GM12874 (cell line): ENCODE measurements around the gene XKR7.

Source experiments
- TF ChIP-seq, protein P1 (sequence below): IDR thresholded peaks from 2 replicates; pipeline ENCODE4 v1.5.1; 2011; ENCODE audit warnings: low read depth, mild to moderate bottlenecking, control low read depth, low read length, moderate library complexity; ENCODE audit not compliant: insufficient read depth

The XKR7 gene

DNA sequence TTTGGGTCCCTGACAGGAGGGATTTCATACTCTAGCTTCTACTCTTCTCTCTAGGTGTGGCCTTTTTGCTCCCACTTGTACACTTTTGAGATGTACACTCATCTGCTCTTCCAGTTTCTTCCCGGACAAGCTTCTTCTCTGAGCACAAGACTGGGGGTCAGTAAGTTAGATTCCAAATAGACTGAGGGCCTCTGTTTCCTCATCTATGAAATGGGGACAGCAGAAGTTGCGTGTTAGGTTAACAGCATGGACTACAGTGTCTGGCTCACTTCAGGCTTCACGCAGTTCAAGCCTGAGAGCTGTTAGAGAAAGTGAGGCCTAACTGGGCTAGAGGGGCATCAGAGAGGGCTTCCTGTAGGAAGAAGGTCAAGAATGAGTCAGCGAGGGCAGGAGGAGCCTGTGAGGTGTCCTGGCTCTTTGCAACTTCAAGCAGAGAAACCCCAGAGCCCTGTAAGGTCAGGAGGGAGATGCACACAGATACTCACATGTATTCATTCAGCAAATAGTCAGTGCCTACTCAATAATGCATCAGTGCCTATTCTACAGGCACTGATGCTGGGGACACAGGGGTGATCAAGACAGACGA lies 20.6 kb downstream of the XKR7 start:
- TF ChIP-seq, protein P1, sequence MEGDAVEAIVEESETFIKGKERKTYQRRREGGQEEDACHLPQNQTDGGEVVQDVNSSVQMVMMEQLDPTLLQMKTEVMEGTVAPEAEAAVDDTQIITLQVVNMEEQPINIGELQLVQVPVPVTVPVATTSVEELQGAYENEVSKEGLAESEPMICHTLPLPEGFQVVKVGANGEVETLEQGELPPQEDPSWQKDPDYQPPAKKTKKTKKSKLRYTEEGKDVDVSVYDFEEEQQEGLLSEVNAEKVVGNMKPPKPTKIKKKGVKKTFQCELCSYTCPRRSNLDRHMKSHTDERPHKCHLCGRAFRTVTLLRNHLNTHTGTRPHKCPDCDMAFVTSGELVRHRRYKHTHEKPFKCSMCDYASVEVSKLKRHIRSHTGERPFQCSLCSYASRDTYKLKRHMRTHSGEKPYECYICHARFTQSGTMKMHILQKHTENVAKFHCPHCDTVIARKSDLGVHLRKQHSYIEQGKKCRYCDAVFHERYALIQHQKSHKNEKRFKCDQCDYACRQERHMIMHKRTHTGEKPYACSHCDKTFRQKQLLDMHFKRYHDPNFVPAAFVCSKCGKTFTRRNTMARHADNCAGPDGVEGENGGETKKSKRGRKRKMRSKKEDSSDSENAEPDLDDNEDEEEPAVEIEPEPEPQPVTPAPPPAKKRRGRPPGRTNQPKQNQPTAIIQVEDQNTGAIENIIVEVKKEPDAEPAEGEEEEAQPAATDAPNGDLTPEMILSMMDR = no peak

DNA sequence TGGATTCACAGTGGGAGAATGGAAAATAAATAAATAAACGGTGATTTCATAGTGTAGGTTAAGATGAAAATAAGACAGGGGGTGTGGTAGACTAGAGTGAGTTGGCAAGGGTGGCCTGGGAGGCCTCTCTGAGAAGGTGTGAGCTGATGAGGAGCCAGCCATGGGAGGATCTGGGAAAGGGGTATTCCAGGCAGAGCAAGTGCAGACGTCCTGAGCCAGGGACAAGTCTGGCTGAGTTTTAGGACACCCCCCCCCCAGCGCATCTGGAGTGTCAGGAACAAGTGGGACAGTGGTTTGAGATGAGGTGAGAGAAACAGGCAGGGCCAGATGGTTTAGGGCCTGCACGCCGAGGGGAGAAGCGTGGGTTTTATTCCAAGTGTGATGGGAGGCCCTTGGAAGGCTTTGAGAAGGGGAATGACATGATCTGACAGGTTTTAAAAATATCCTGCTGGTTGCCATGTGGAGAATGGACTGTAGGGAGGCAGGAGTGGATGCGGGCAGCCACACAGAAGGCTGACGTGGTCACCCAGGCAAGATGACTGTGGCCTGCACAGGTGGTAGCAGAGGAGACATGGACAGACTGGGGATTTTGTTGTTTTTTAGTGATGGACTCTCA lies 21.2 kb downstream of the XKR7 start:
- TF ChIP-seq, protein P1 = no peak

DNA sequence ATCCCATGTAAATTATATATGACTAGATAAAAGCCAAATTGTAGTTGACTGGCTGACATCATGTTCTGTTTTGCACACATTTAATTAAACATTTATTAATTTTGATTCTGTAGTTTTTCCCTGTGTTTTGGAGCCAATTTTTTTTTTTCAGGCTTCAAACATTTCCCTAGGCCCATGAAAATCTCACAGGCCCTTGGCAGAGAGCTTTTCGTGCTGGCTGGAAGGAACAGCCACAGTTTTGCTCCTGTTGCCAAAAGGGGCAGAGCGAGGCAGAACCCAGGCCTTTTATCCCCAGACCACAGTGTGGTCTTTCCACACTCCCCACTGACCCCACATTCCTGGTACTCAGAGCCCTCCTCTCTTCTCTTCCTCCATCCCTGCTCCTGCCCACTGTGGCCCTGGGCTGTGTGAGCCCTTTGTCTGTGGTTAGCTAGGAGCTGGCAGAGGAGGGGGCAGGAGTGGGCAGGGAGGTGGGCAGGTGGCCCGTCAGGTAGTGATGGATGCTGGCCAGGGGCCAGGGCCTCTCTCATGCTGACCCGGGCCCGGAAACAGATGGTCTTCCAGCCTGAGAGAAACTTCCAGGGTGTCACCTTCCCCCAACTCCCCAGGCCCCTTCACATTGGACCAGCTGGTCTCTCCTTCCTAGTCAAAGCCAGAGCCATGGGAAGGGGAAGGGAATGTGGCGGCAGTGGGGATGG lies 22.8 kb downstream of the XKR7 start:
- TF ChIP-seq, protein P1 = no peak

DNA sequence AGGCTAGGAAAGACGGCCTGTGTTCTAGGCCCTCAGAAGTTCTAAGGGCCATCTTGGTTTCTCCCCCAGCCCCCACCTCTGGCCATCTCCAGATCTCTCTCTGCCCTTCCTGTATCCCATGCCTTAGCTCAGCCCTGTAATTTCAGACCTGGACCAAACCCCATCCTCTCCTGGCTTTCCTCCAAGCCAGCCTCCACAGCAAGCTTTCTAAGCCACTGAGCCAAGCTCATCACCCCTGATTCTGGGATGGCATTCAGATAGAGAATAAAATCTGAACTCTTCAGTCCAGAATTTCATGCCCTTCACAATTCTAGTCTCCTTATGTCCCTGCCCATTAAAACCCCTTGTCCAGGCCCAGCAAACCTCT lies 23.4 kb downstream of the XKR7 start:
- TF ChIP-seq, protein P1 = no peak

DNA sequence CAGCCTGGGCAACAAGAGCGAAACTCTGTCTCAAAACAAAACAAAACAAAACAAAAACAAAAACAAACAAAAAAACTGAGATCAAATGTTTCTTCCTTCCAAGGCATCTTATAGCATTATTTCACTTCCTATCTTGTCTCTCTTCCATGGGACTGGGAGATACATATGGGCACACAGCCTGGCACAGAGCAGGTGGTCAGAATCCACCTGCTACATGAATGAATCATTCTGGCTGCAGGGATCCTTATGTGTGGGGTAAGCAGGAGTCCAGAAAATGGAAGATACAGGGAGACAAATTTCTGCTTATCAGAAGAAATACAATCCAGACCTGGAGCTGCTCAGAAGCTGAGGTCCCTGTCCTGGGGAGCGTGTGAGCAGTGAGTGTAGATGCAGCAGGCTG lies 24.1 kb downstream of the XKR7 start:
- TF ChIP-seq, protein P1 = no peak

DNA sequence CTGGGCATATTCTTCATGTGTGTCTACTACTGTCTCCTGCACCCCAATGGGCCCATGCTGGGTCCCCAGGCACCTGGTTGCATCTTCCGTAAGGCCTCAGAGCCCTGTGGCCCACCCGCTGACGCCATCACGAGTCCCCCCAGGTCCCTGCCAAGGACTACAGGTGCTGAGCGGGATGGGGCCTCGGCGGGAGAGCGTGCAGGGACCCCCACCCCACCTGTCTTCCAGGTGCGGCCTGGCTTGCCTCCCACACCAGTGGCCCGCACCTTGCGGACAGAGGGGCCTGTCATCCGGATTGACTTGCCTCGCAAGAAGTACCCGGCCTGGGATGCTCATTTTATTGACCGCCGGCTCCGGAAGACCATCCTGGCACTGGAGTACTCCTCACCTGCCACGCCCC lies 29.0 kb downstream of the XKR7 start:
- TF ChIP-seq, protein P1 = no peak

DNA sequence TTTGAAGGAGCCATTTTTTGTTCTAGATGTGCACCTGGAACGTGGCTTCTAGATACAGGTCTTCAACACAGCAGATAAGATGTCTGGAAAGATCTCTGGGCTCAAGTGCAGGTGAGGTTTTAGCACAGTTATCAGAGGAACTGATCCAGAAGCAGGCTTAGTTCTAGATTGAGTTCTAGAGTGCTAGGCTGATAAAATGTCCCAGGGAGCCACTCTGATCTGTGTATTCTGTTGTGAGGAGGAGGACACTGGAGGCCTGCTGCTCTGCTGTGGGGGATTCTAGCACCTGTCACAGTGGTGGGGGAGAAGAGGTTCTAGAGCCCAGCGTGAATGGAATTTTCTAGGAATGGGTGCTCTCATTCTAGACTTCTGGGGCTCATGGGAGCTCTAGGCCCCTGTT lies 30.3 kb downstream of the XKR7 start:
- TF ChIP-seq, protein P1 = no peak
